A673 (cell line): ENCODE results near the gene FAXDC2. TPM values are rescaled to one million over a fixed set of nuclear protein-coding genes. Genes with fewer than 3 reads are reported as not detected.

Source experiments
- BruUV-seq: library from RNA; stranded (reverse); fragments of 400-500 nt; replicated peaks from 2 replicates; lab custom pipeline; 2021; lab: Mats Ljungman, UMichigan
- CTCF ChIA-PET: fragments of 300-600 bp; sonication (Branson Sonifier 250); formaldehyde crosslinking; loops from one replicate; lab custom pipeline; 2022; ENCODE audit warnings: antibody characterized with exemption; lab: Charles Lee
- POLR2A ChIA-PET: fragments of 300-600 bp; sonication (Branson Sonifier 250); formaldehyde crosslinking; loops from one replicate; lab custom pipeline; 2022; ENCODE audit warnings: antibody characterized with exemption; ENCODE audit not compliant: low non-redundant PET; lab: Charles Lee
- DNase-seq: peaks from one replicate; pipeline ENCODE4 v3.0.0-alpha.2; 2015; ENCODE audit warnings: low spot score
- H3K27ac ChIP-seq: fragments of 200-600 bp; sonication (generic); 2 replicates; pipeline ENCODE4 v1.5.1; 2016; ENCODE audit warnings: mixed run types, low read depth, mild to moderate bottlenecking, mixed read lengths, antibody characterized with exemption, low read length; ENCODE audit not compliant: poor library complexity, severe bottlenecking
- H3K27me3 ChIP-seq: fragments of 200-600 bp; sonication (generic); replicated peaks from 2 replicates; pipeline ENCODE4 v1.6.1; 2017; ENCODE audit warnings: mixed run types, low read depth, mild to moderate bottlenecking, mixed read lengths, antibody characterized with exemption, low read length; ENCODE audit not compliant: insufficient read depth, poor library complexity
- H3K36me3 ChIP-seq: fragments of 200-600 bp; sonication (generic); 2 replicates; pipeline ENCODE4 v1.6.1; 2016; ENCODE audit warnings: mixed run types, mild to moderate bottlenecking, mixed read lengths, antibody characterized with exemption, low read length; ENCODE audit not compliant: insufficient read depth, poor library complexity, severe bottlenecking
- H3K4me1 ChIP-seq: fragments of 200-600 bp; sonication (generic); 2 replicates; pipeline ENCODE4 v1.6.1; 2017; ENCODE audit warnings: mixed run types, mild to moderate bottlenecking, mixed read lengths, antibody characterized with exemption, low read length; ENCODE audit not compliant: insufficient read depth, poor library complexity, severe bottlenecking
- H3K4me3 ChIP-seq: fragments of 200-600 bp; sonication (generic); 2 replicates; pipeline ENCODE4 v1.5.1; 2016; ENCODE audit warnings: low read depth, mixed run types, mild to moderate bottlenecking, mixed read lengths, low read length; ENCODE audit not compliant: poor library complexity, severe bottlenecking
- H3K9me3 ChIP-seq: fragments of 200-600 bp; sonication (generic); 2 replicates; pipeline ENCODE4 v1.6.1; 2016; ENCODE audit warnings: mixed run types, low read depth, mild to moderate bottlenecking, mixed read lengths, antibody characterized with exemption, low read length; ENCODE audit not compliant: poor library complexity, severe bottlenecking
- EZH2 ChIP-seq: fragments of 200-600 bp; sonication (generic); IDR thresholded peaks from 2 replicates; pipeline ENCODE4 v1.6.1; 2017; ENCODE audit warnings: borderline replicate concordance, low read depth, mild to moderate bottlenecking, mixed read lengths, antibody characterized with exemption, low read length; ENCODE audit not compliant: poor library complexity, severe bottlenecking
- intact Hi-C: fragments of 100-400 bp; cut with micrococcal nuclease; formaldehyde crosslinking; loops from one replicate; pipeline ENCODE4 v1.10.0; 2022; ENCODE audit not compliant: unreplicated experiment
- total RNA-seq: library from RNA; stranded (reverse); gene quantifications from 2 replicates; pipeline ENCODE4 v1.2.3, GENCODE V29; 2021
- TF ChIP-seq, protein P1 (sequence below): fragments of 300-800, 200-600 bp; sonication (generic); conservative IDR thresholded peaks from 2 replicates; pipeline ENCODE4 v1.5.1; 2017; ENCODE audit warnings: low read depth, mild to moderate bottlenecking, antibody characterized with exemption, low read length, moderate library complexity, mixed read lengths

FAXDC2 gene
- total RNA-seq, 1 experiment from 2014 or later = not detected

DNA sequence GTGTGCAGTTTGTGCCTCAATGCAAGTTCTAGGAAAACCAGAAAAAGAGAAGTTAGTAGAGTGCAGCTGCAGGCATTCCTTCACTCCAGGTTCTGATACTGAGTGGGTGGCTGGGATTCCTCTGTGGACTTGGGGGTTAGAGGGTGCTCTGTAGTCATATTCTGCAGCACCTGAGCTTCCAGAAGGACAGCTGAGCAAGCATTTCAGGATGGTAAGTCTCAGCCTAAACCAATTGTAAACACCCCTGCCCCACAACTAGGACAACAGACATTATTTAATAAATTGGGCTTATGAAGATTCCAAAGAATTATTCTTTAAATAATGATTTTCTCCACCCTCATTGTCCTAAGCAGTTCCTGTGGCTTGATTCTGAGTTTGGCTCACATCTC, 9.1 kb downstream of the FAXDC2 start:
- no peaks in the 10 kb centered on the region for H3K27me3 ChIP-seq
- no peak for DNase-seq
- H3K36me3 ChIP-seq = no peaks in the 10 kb centered on the region
- H3K9me3 ChIP-seq = no peaks in the 10 kb centered on the region
- ChIA-PET POLR2A (no interaction called here), CTCF (no interaction called here)
- intact Hi-C loops = no loop called here
- TF ChIP-seq, protein P1, sequence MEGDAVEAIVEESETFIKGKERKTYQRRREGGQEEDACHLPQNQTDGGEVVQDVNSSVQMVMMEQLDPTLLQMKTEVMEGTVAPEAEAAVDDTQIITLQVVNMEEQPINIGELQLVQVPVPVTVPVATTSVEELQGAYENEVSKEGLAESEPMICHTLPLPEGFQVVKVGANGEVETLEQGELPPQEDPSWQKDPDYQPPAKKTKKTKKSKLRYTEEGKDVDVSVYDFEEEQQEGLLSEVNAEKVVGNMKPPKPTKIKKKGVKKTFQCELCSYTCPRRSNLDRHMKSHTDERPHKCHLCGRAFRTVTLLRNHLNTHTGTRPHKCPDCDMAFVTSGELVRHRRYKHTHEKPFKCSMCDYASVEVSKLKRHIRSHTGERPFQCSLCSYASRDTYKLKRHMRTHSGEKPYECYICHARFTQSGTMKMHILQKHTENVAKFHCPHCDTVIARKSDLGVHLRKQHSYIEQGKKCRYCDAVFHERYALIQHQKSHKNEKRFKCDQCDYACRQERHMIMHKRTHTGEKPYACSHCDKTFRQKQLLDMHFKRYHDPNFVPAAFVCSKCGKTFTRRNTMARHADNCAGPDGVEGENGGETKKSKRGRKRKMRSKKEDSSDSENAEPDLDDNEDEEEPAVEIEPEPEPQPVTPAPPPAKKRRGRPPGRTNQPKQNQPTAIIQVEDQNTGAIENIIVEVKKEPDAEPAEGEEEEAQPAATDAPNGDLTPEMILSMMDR = no peak
- no peak for TF ChIP-seq EZH2
- BruUV-seq = no TSS peak
- no peak overlapping the region for H3K4me3 ChIP-seq
- no peaks in the 10 kb centered on the region for H3K4me1 ChIP-seq
- H3K27ac ChIP-seq = no peak overlapping the region

DNA sequence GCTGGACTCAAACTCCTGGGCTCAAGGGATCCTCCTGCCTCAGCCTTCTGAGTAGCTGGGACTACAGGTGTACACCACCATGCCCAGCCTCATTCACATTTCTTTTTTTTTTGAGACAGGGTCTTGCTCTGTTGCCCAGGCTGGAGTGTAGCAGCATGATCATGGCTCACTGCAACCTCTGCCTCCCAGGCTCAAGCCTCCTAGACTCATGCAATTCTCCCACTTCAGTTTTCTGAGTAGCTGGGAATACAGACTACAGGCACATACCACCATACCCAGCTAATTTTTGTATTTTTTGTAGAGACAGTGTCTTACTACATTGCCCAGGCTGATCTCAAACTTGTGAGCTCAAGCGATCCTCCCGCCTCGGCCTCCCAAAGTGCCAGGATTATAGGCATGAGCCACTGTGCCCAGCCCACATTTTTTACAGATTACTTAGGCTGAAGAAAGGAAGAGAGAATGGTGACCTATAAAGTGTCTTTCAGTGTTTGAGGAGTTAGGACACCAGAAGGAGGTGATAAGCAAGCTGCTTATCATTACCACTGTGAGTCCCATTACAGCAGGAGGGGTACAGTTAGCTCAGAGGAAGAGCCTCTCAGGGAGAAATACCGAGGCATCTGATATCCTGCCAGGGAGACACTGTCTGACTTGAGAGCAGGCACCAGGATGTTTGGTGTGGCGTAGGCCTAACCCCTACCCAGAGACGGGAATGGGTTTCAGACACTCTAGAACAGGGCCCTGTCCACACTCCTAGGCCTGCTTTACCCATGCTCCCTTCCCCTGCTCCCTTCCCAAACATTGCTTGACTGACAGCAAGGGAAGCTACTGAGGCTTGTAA, 9.7 kb downstream of the FAXDC2 start:
- no peak overlapping the region for H3K27ac ChIP-seq
- POLR2A ChIA-PET = no interaction called here

DNA sequence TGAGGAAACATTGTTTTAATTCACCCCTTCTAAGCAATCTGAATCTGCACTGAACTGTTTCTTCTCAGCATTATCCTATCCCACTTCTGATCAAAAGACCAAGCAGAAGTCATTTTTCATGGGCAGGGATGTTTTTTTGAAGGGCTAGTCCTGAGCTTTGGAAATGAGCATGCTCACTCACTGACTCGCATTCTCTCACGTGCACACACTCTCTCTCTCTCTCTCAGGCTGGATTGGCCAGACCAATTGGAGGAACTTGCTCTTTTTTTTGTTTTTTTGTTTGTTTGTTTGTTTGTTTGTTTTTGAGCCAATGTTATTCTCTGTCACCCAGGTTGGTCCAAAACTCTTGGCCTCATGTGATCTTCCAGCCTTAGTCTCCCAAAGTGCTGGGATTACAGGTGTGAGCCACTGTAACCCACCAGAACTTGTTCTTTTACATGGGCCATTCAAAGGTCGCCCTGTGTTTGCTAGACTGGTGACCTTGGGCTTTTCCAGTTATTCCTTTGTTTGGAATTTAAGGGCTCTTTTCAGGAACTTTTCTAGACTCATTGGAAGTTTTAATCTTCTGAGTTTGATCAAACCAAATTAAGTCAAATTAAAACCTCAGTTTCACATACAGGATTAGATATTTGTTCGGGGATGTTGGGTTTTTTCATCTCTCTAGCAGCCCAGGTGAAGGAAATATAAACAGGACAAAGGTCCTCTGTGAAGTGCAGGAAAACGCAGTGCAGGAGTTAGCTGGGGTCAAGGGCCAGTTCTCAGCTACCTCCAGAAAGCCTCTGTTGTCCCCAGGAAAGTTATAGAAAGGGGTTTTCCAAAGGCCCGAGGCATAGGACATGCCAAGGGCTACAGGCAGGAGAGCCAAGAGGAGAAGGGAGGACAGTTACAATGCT, 13.1 kb downstream of the FAXDC2 start:
- no TSS peak for BruUV-seq
- no peak for DNase-seq
- intact Hi-C loops = no loop called here
- no peaks in the 10 kb centered on the region for H3K9me3 ChIP-seq
- no peak overlapping the region for H3K4me3 ChIP-seq
- no peaks in the 10 kb centered on the region for H3K27me3 ChIP-seq
- TF ChIP-seq, protein P1 = no peak
- no peak for TF ChIP-seq EZH2
- no peaks in the 10 kb centered on the region for H3K36me3 ChIP-seq
- ChIA-PET POLR2A (no interaction called here), CTCF (no interaction called here)
- H3K27ac ChIP-seq = no peak overlapping the region
- H3K4me1 ChIP-seq = peaks cover 10% of the 10 kb centered on the region

More for the DNA sequence above, 9.7 kb downstream of the FAXDC2 start:
- Histone ChIP-seq H3K36me3 (no peaks in the 10 kb centered on the region), H3K9me3 (no peaks in the 10 kb centered on the region), H3K27me3 (no peaks in the 10 kb centered on the region), H3K4me1 (no peaks in the 10 kb centered on the region), H3K4me3 (no peak overlapping the region)
- no TSS peak for BruUV-seq
- CTCF ChIA-PET = no interaction called here
- no peak for DNase-seq
- TF ChIP-seq EZH2 = no peak
- TF ChIP-seq, protein P1 = no peak
- intact Hi-C loops = no loop called here
